ENCODE data around the gene TMEM191C. TPM values are rescaled to one million over a fixed set of nuclear protein-coding genes. Genes with fewer than 3 reads are reported as not detected.

The TMEM191C gene
- total and polyA plus RNA-seq, 2 of the 4 experiments (the other 2 are of a cell fraction), result 0.36 to 0.75 TPM

DNA sequence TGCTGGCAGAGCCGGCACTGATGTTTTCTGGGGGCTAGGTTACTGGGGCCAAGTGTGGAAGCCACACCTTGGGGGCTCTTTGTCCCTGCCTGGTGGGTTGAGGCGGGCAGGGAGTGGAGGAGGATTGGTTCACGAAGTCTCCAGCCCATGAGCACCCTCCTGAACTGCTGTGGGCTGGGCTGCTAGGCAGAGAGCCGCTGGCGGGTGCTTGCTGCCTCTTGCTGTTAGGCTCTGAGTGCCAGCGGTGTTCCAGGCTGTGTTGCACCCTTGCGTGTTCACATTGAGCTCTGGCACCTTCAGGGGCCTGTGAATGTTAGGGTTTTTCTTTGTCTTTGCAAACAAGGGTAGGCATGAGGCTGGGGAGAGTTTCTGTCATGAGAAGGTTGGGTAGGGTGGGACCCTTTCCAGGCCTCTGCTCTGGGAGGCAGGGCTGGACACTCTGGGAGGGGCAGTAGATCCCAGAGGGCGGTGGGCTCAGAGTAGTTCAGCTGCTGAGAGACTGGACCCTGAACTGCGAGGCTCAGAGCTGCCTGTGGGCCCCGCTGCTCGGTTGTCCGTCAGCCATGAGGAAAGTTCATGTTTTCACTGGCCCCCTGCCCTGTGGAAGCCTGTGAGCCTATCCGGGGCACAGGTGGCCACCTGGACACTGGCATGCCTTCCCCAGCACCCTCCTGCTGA, 24.0 kb upstream of the TMEM191C start:
- dilution Hi-C loops (cut with HindIII; ENCODE audit: low sequenced_read_pairs, unreplicated experiment), result no loop called here
- Histone ChIP-seq H3K4me1 (ENCODE audit: control insufficient read depth, insufficient read depth, low read length) (no peaks in the 10 kb centered on the region), H3K9me1 (ENCODE audit: insufficient read depth, low read length) (no peaks in the 10 kb centered on the region), H2BK15ac (ENCODE audit: low read depth, low read length) (no peak overlapping the region; the same call in 2 of the 3 replicates), H3K79me1 (ENCODE audit: low read depth in 1 of 2, low read length in 2 of 2) (peaks cover 4 to 27% of the 10 kb centered on the region in 2 experiments), H4K8ac (ENCODE audit: low read depth in 2 of 2, low read length in 2 of 2) (no peak overlapping the region), H3K9ac (ENCODE audit: low read depth, low read length) (no peak overlapping the region), H3K4me2 (ENCODE audit: low read depth, low read length) (no peak overlapping the region), H3K23ac (ENCODE audit: low read depth, low read length) (no peak overlapping the region), H3K56ac (ENCODE audit: extremely low read depth, insufficient read depth, low read length) (no peak overlapping the region), H3K27me3 (ENCODE audit: control insufficient read depth, insufficient read depth, low read length) (no peaks in the 10 kb centered on the region), H4K20me1 (ENCODE audit: insufficient read depth, low read length) (peaks cover 26% of the 10 kb centered on the region; the same call in 1 of the 2 replicates), H4K5ac (ENCODE audit: low read depth, low read length) (no peak overlapping the region), H3K36me3 (ENCODE audit: control insufficient read depth, insufficient read depth, low read length) (peaks cover 36% of the 10 kb centered on the region), H3K14ac (replicated peaks; ENCODE audit: low read depth, low read length) (no peak overlapping the region), H2BK5ac (ENCODE audit: low read depth, low read length, poor library complexity, severe bottlenecking) (no peak overlapping the region), H2BK120ac (ENCODE audit: low read depth, low read length) (no peak overlapping the region), H3K27ac (ENCODE audit: insufficient read depth, low read length) (no peak overlapping the region), H2AK9ac (replicated peaks; ENCODE audit: low read depth, low read length, poor library complexity) (no peak overlapping the region), H2BK20ac (ENCODE audit: low read depth, low read length) (no peak overlapping the region), H3K9me3 (ENCODE audit: control insufficient read depth, insufficient read depth, low read length) (no peaks in the 10 kb centered on the region), H2AFZ (replicated peaks; ENCODE audit: low read length, poor library complexity) (no peak overlapping the region), H2AK5ac (ENCODE audit: low read depth, low read length) (no peak overlapping the region), H3K18ac (ENCODE audit: low read depth, low read length) (no peak overlapping the region), H4K91ac (ENCODE audit: insufficient read depth, low read depth, low read length) (no peak overlapping the region), H3K4ac (ENCODE audit: low read depth, low read length) (no peak overlapping the region), H3K4me3 (ENCODE audit: insufficient read depth, low read depth, low read length) (no peak overlapping the region)
- in situ Hi-C loops (cut with MboI; ENCODE audit: low sequenced_read_pairs), result no loop called here
- POLR2A ChIA-PET (ENCODE audit: unreplicated experiment), result no interaction called here
- no TSS peak for BruUV-seq (replicated peaks)
- DNase-seq, result no peak
- WGBS, 2 experiments (ENCODE audit: extremely low coverage in 2 of 2, insufficient read length in 1 of 2), result 100% methylated on average over 3 of the region's 13 CpGs; no CpG with 5 or more reads in 1 of the 2 experiments
- no peak for ATAC-seq (ENCODE audit: low read depth)
- intact Hi-C loops (cut with micrococcal nuclease), result no loop called here
- no peak for TF ChIP-seq CHD1 (IDR thresholded peaks at IDR 0.05; ENCODE audit: low read depth, low read length)
- TF ChIP-seq, protein P1, sequence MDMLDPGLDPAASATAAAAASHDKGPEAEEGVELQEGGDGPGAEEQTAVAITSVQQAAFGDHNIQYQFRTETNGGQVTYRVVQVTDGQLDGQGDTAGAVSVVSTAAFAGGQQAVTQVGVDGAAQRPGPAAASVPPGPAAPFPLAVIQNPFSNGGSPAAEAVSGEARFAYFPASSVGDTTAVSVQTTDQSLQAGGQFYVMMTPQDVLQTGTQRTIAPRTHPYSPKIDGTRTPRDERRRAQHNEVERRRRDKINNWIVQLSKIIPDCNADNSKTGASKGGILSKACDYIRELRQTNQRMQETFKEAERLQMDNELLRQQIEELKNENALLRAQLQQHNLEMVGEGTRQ (IDR thresholded peaks at IDR 0.05; ENCODE audit: low read depth, low read length), result no peak
- no peak for TF ChIP-seq RCOR1 (IDR thresholded peaks at IDR 0.05; ENCODE audit: insufficient replicate concordance, low read length)
- TF ChIP-seq CEBPB (IDR thresholded peaks at IDR 0.05; ENCODE audit: low read depth, low read length), result no peak
- no peak for TF ChIP-seq MXI1 (IDR thresholded peaks at IDR 0.05; ENCODE audit: borderline replicate concordance, low read depth, low read length)
- TF ChIP-seq, protein P2, sequence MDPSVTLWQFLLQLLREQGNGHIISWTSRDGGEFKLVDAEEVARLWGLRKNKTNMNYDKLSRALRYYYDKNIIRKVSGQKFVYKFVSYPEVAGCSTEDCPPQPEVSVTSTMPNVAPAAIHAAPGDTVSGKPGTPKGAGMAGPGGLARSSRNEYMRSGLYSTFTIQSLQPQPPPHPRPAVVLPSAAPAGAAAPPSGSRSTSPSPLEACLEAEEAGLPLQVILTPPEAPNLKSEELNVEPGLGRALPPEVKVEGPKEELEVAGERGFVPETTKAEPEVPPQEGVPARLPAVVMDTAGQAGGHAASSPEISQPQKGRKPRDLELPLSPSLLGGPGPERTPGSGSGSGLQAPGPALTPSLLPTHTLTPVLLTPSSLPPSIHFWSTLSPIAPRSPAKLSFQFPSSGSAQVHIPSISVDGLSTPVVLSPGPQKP (IDR thresholded peaks at IDR 0.05; ENCODE audit: borderline replicate concordance, low read depth, low read length), result no peak
- no peak for TF ChIP-seq FOS (IDR thresholded peaks at IDR 0.05; ENCODE audit: low read depth, low read length)
- TF ChIP-seq RFX5 (IDR thresholded peaks at IDR 0.05; ENCODE audit: low read depth, low read length), result no peak
- TF ChIP-seq RAD21 (IDR thresholded peaks at IDR 0.05; ENCODE audit: low read length), result no peak
- TF ChIP-seq NFE2L2 (IDR thresholded peaks at IDR 0.05; ENCODE audit: low read depth, low read length), result no peak
- TF ChIP-seq POLR2A (IDR thresholded peaks at IDR 0.05; ENCODE audit: low read depth, low read length), result no peak
- no peak for TF ChIP-seq SMC3 (IDR thresholded peaks at IDR 0.05; ENCODE audit: low read depth, low read length)
- TF ChIP-seq BHLHE40 (IDR thresholded peaks at IDR 0.05; ENCODE audit: low read depth, low read length), result no peak
- no peak for TF ChIP-seq MAZ (IDR thresholded peaks at IDR 0.05; ENCODE audit: borderline replicate concordance, low read depth, low read length)
- TF ChIP-seq, protein P3, sequence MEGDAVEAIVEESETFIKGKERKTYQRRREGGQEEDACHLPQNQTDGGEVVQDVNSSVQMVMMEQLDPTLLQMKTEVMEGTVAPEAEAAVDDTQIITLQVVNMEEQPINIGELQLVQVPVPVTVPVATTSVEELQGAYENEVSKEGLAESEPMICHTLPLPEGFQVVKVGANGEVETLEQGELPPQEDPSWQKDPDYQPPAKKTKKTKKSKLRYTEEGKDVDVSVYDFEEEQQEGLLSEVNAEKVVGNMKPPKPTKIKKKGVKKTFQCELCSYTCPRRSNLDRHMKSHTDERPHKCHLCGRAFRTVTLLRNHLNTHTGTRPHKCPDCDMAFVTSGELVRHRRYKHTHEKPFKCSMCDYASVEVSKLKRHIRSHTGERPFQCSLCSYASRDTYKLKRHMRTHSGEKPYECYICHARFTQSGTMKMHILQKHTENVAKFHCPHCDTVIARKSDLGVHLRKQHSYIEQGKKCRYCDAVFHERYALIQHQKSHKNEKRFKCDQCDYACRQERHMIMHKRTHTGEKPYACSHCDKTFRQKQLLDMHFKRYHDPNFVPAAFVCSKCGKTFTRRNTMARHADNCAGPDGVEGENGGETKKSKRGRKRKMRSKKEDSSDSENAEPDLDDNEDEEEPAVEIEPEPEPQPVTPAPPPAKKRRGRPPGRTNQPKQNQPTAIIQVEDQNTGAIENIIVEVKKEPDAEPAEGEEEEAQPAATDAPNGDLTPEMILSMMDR (conservative IDR thresholded peaks at IDR 0.05; ENCODE audit: low read depth, low read length), result no peak
- TF ChIP-seq MAFK (IDR thresholded peaks at IDR 0.05; ENCODE audit: low read depth, low read length), result no peak
- CTCF ChIA-PET, result no interaction called here
